HepG2 (cell line): ENCODE results near the gene PPP1R27. TPM values are rescaled to one million over a fixed set of nuclear protein-coding genes. Genes with fewer than 3 reads are reported as not detected.
A peak's percentile ranks its signal among the peaks of the same experiment; 100 is the strongest.

Experiments used
- CCAR2 ChIP-seq: fragments of 200-400 bp; formaldehyde crosslinking; optimal IDR thresholded peaks from 2 replicates; pipeline ENCODE3; 2018; ENCODE audit warnings: low read depth, mild to moderate bottlenecking, low read length, moderate library complexity
- IKZF1 ChIP-seq: fragments of 450-650 bp; IDR thresholded peaks from 2 replicates; pipeline ENCODE4 v1.7.1; 2016
- NR2C2 ChIP-seq: sonication (generic); formaldehyde crosslinking; IDR thresholded peaks from 2 replicates; pipeline ENCODE4 v1.4.0; 2020; ENCODE audit warnings: missing genetic modification reagents, mild to moderate bottlenecking, moderate library complexity, borderline replicate concordance
- RXRB ChIP-seq: IDR thresholded peaks from 2 replicates; pipeline ENCODE4 v1.6.1; 2016; ENCODE audit warnings: borderline replicate concordance, missing genetic modification reagents, missing compliant biosample characterization
- SP2 ChIP-seq: sonication (generic); formaldehyde crosslinking; IDR thresholded peaks from 2 replicates; pipeline ENCODE4 v1.5.1; 2020; ENCODE audit warnings: mild to moderate bottlenecking, missing genetic modification reagents
- TSC22D2 ChIP-seq: sonication (generic); formaldehyde crosslinking; IDR thresholded peaks from 2 replicates; pipeline ENCODE4 v1.5.1; 2020; ENCODE audit warnings: missing genetic modification reagents, mild to moderate bottlenecking, borderline replicate concordance
- ZBTB21 ChIP-seq: sonication (generic); formaldehyde crosslinking; IDR thresholded peaks from 2 replicates; pipeline ENCODE4 v1.4.0; 2020; ENCODE audit warnings: missing genetic modification reagents
- ZNF296 ChIP-seq: sonication (generic); formaldehyde crosslinking; conservative IDR thresholded peaks from 2 replicates; pipeline ENCODE4 v1.5.0; 2020; ENCODE audit warnings: mild to moderate bottlenecking, missing genetic modification reagents
- ZNF350 ChIP-seq: sonication (generic); formaldehyde crosslinking; IDR thresholded peaks from 2 replicates; pipeline ENCODE4 v1.4.0; 2020; ENCODE audit warnings: mild to moderate bottlenecking, low read depth, missing genetic modification reagents, borderline replicate concordance
- ZNF782 ChIP-seq: sonication (generic); formaldehyde crosslinking; IDR thresholded peaks from 2 replicates; pipeline ENCODE4 v1.4.0; 2020; ENCODE audit warnings: missing genetic modification reagents, mild to moderate bottlenecking, borderline replicate concordance
- polyA plus RNA-seq, 8 experiments: library from polyadenylated mRNA; depleted of rRNA in 3 of 8; stranded (reverse) in 7 of 8; unstranded in 1 of 8; fragments of >200 nt; fragmentation: Illumina TruSeq in 4 of 8; extraction: Trizol in 4 of 8; gene quantifications; 2 replicates each; pipeline versions ENCODE4 v1.2.1 to v1.2.3, GENCODE V29; 2011 to 2016; ENCODE audit warnings: low read depth in 4 of 8, missing spikeins in 1 of 8, mixed read lengths in 1 of 8; ENCODE audit not compliant: insufficient read depth in 1 of 8
- total RNA-seq, 5 experiments: library from RNA; depleted of rRNA; stranded (reverse); fragments of >200 nt; fragmentation: Illumina TruSeq; extraction: Trizol; gene quantifications; 2 replicates each; pipeline ENCODE4 v1.2.3, GENCODE V29; 2016; ENCODE audit warnings: low read depth in 1 of 5
- TF ChIP-seq, protein P1 (sequence below): sonication (generic); formaldehyde crosslinking; IDR thresholded peaks from 2 replicates; pipeline ENCODE4 v1.5.0; 2020; ENCODE audit warnings: mild to moderate bottlenecking, missing genetic modification reagents, moderate library complexity
- TF ChIP-seq, protein P2 (sequence below): sonication (generic); formaldehyde crosslinking; IDR thresholded peaks from 2 replicates; pipeline ENCODE4 v1.5.0; 2020; ENCODE audit warnings: mild to moderate bottlenecking, low read depth, missing genetic modification reagents, borderline replicate concordance
- TF ChIP-seq, protein P3 (sequence below): sonication (generic); formaldehyde crosslinking; conservative IDR thresholded peaks from 2 replicates; pipeline ENCODE4 v1.4.0; 2020; ENCODE audit warnings: missing genetic modification reagents
- TF ChIP-seq, protein P4 (sequence below), 2 experiments: fragments of 450-650 bp in 1 of 2; sonication (generic) in 1 of 2; formaldehyde crosslinking in 1 of 2; IDR thresholded peaks; 2 replicates each; pipeline versions ENCODE4 v1.6.1 to v1.8.0; 2016 to 2022; ENCODE audit warnings: antibody characterized with exemption in 1 of 2, mild to moderate bottlenecking in 1 of 2, missing genetic modification reagents in 1 of 2

The PPP1R27 gene
- total and polyA plus RNA-seq, 2 of the 13 experiments (the other 11 are each of a cell fraction or from before 2014, with no cell fraction given), result 0.17 to 1.00 TPM

DNA sequence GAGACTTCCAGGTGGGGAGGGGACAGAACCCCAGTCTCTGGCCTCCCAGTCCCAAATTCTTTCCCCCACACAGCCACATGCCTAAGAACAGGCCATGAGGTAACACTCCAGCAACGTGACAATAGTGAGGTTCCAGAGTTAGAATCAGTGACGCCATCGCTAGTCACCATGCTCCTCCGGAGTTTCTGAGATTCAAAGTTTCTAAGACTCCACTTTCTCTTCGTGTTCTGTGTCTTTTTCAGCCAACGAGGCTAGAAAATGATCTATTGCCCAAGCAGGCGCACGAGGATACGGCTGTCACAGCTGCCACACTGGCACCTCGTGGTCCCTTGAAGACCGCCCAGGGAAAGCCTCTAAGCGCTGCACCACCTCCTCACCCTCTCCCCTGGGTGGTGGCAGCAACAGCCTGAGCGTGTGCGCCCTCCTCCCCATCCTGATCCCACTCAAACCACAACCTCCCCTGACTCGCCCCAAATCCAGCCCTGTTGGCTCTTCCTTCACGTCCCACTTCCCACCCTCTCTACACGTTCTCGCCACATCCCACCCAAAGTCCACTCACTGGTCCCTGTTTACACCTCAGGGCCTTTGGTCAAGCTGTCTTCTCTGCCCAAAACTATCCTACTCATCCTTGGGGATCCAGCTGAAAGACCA lies 2.8 kb downstream of the PPP1R27 start (continued):
- TF ChIP-seq, protein P1, sequence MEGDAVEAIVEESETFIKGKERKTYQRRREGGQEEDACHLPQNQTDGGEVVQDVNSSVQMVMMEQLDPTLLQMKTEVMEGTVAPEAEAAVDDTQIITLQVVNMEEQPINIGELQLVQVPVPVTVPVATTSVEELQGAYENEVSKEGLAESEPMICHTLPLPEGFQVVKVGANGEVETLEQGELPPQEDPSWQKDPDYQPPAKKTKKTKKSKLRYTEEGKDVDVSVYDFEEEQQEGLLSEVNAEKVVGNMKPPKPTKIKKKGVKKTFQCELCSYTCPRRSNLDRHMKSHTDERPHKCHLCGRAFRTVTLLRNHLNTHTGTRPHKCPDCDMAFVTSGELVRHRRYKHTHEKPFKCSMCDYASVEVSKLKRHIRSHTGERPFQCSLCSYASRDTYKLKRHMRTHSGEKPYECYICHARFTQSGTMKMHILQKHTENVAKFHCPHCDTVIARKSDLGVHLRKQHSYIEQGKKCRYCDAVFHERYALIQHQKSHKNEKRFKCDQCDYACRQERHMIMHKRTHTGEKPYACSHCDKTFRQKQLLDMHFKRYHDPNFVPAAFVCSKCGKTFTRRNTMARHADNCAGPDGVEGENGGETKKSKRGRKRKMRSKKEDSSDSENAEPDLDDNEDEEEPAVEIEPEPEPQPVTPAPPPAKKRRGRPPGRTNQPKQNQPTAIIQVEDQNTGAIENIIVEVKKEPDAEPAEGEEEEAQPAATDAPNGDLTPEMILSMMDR, result peak; percentile 36
- TF ChIP-seq IKZF1 (no peak), SP2 (0 out of 2 replicates have a peak, but pooled peaks have one; percentile 27), ZBTB21 (CRISPR knock-in tag) (peak; percentile 53; the same call in 1 of the 2 replicates), TSC22D2 (no peak), NR2C2 (CRISPR knock-in tag) (no peak), RXRB (peak; percentile 16; the same call in 1 of the 2 replicates), ZNF350 (CRISPR knock-in tag) (peak; percentile 41; the same call in 1 of the 2 replicates), CCAR2 (no peak), ZNF296 (CRISPR knock-in tag) (no peak), ZNF782 (CRISPR knock-in tag) (no peak)
- TF ChIP-seq, protein P2, sequence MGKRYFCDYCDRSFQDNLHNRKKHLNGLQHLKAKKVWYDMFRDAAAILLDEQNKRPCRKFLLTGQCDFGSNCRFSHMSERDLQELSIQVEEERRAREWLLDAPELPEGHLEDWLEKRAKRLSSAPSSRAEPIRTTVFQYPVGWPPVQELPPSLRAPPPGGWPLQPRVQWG (CRISPR knock-in tag), result no peak
- TF ChIP-seq, protein P3, sequence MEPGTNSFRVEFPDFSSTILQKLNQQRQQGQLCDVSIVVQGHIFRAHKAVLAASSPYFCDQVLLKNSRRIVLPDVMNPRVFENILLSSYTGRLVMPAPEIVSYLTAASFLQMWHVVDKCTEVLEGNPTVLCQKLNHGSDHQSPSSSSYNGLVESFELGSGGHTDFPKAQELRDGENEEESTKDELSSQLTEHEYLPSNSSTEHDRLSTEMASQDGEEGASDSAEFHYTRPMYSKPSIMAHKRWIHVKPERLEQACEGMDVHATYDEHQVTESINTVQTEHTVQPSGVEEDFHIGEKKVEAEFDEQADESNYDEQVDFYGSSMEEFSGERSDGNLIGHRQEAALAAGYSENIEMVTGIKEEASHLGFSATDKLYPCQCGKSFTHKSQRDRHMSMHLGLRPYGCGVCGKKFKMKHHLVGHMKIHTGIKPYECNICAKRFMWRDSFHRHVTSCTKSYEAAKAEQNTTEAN, result no peak
- TF ChIP-seq, protein P4, sequence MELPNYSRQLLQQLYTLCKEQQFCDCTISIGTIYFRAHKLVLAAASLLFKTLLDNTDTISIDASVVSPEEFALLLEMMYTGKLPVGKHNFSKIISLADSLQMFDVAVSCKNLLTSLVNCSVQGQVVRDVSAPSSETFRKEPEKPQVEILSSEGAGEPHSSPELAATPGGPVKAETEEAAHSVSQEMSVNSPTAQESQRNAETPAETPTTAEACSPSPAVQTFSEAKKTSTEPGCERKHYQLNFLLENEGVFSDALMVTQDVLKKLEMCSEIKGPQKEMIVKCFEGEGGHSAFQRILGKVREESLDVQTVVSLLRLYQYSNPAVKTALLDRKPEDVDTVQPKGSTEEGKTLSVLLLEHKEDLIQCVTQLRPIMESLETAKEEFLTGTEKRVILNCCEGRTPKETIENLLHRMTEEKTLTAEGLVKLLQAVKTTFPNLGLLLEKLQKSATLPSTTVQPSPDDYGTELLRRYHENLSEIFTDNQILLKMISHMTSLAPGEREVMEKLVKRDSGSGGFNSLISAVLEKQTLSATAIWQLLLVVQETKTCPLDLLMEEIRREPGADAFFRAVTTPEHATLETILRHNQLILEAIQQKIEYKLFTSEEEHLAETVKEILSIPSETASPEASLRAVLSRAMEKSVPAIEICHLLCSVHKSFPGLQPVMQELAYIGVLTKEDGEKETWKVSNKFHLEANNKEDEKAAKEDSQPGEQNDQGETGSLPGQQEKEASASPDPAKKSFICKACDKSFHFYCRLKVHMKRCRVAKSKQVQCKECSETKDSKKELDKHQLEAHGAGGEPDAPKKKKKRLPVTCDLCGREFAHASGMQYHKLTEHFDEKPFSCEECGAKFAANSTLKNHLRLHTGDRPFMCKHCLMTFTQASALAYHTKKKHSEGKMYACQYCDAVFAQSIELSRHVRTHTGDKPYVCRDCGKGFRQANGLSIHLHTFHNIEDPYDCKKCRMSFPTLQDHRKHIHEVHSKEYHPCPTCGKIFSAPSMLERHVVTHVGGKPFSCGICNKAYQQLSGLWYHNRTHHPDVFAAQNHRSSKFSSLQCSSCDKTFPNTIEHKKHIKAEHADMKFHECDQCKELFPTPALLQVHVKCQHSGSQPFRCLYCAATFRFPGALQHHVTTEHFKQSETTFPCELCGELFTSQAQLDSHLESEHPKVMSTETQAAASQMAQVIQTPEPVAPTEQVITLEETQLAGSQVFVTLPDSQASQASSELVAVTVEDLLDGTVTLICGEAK (IDR thresholded peaks at IDR 0.05), result no peak
- TF ChIP-seq, protein P4 (CRISPR knock-in tag; IDR thresholded peaks at IDR 0.05), result no peak
